Measurements from ENCODE around the gene BICDL2.

BICDL2 gene

GRCh38 chr16:2980227-2981176, 56.2 kb downstream of the BICDL2 start, which contains the start of gene PKMYT1:
Gene PKMYT1 (minus strand): TSS chr16:2980446. CDS start chr16:2979657, 789 bp downstream.
- DNase-seq, result peak; percentile 61

- no peak for DNase-seq
Measured at GRCh38 chr16:2979669-2980226, 57.0 kb downstream of the BICDL2 start.

Measured in NCI-H1105 (cell line).